ENCODE measurements around the gene MRPL53. TPM values are rescaled to one million over a fixed set of nuclear protein-coding genes. Genes with fewer than 3 reads are reported as not detected.
"Not testable (repeated sequence)": the region's sequence is repeated elsewhere in the genome, so short reads cannot be mapped to it uniquely, and the experiment has no call there.

The MRPL53 gene
- total RNA-seq, 1 donor from 2014 or later: 81.3 TPM

- H3K27me3 ChIP-seq (ENCODE audit: low read depth): no peaks in the 10 kb centered on the region
- peaks cover 80% of the 10 kb centered on the region for H3K36me3 ChIP-seq
- H3K4me3 ChIP-seq: no peak overlapping the region
- no peak overlapping the region for H3K27ac ChIP-seq
- no peak for TF ChIP-seq CTCF (IDR thresholded peaks at IDR 0.05)
- intact Hi-C loops (cut with DNase I): no loop called here
- H3K9me3 ChIP-seq: no peaks in the 10 kb centered on the region
- peaks cover 5% of the 10 kb centered on the region for H3K4me1 ChIP-seq
- no peak for ATAC-seq
- peak; percentile 6 for DNase-seq
Observed at GRCh38 chr2:74488643-74489481, 16.4 kb upstream of the MRPL53 start.

- H3K4me1 ChIP-seq: peaks cover 21% of the 10 kb centered on the region
- H3K9me3 ChIP-seq: no peaks in the 10 kb centered on the region
- no peak for TF ChIP-seq CTCF (IDR thresholded peaks at IDR 0.05)
- ATAC-seq: no peak
- H3K4me3 ChIP-seq: no peak overlapping the region
- peaks cover 53% of the 10 kb centered on the region for H3K36me3 ChIP-seq
- no peak overlapping the region for H3K27ac ChIP-seq
- no peaks in the 10 kb centered on the region for H3K27me3 ChIP-seq (ENCODE audit: low read depth)
- peak; percentile 4 for DNase-seq
- intact Hi-C loops (cut with DNase I): no loop called here
Observed at GRCh38 chr2:74486141-74486540, 13.7 kb upstream of the MRPL53 start.

- Histone ChIP-seq H3K27ac (peak overlapping the region; percentile 92), H3K36me3 (peaks cover 56% of the 10 kb centered on the region)
- intact Hi-C loops (cut with DNase I): loop anchor here (2.0 kb wide), 1 partner anchor 103 kb away; no protein-coding TSS in a partner anchor
Observed at GRCh38 chr2:74483675-74484164, 11.2 kb upstream of the MRPL53 start.

GRCh38 chr2:74482801-74483674 is 10.6 kb upstream of the MRPL53 start, which contains the start of the genes CCDC142 and TTC31:
TSS of gene CCDC142 (minus strand) at chr2:74482998. CDS start at chr2:74482837, 161 bp downstream.
TSS of gene TTC31 (plus strand) at chr2:74483081. CDS start at chr2:74483096, 15 bp downstream.
- H3K36me3 ChIP-seq: peaks cover 49% of the 10 kb centered on the region
- TF ChIP-seq CTCF (IDR thresholded peaks at IDR 0.05): peak; percentile 88
- intact Hi-C loops (cut with DNase I): loop anchor here (2.0 kb wide), 1 partner anchor 104 kb away; no protein-coding TSS in a partner anchor
- no peaks in the 10 kb centered on the region for H3K9me3 ChIP-seq
- peaks cover 32% of the 10 kb centered on the region for H3K4me1 ChIP-seq
- H3K27me3 ChIP-seq (ENCODE audit: low read depth): no peaks in the 10 kb centered on the region
- peak; percentile 99 for ATAC-seq
- peak within 1 kb of the TSS; percentile 92 for H3K27ac ChIP-seq
- peak within 1 kb of the TSS; percentile 98 for H3K4me3 ChIP-seq
- peak; percentile 97 for DNase-seq

More at GRCh38 chr2:74483675-74484164, 11.2 kb upstream of the MRPL53 start:
- Histone ChIP-seq H3K4me3 (peak overlapping the region; percentile 98), H3K4me1 (peaks cover 32% of the 10 kb centered on the region)
- H3K9me3 ChIP-seq; ATAC-seq; H3K27me3 ChIP-seq (ENCODE audit: low read depth): not testable (repeated sequence)
- DNase-seq: peak; percentile 28

GRCh38 chr2:74481961-74482800 is 9.7 kb upstream of the MRPL53 start:
- Histone ChIP-seq H3K27me3 (ENCODE audit: low read depth) (no peaks in the 10 kb centered on the region), H3K36me3 (peaks cover 49% of the 10 kb centered on the region), H3K27ac (peak overlapping the region; percentile 92), H3K4me1 (peaks cover 35% of the 10 kb centered on the region), H3K4me3 (peak overlapping the region; percentile 98), H3K9me3 (no peaks in the 10 kb centered on the region)
- TF ChIP-seq CTCF (IDR thresholded peaks at IDR 0.05): no peak
- intact Hi-C loops (cut with DNase I): loop anchor here (2.0 kb wide), 1 partner anchor 105 kb away; no protein-coding TSS in a partner anchor
- DNase-seq (no peak), ATAC-seq (peak; percentile 76 to 81)
